Neural progenitor cell (in vitro differentiated cells): Measurements from ENCODE around the gene LRRC26.

ENCODE experiments used
- EZH2 ChIP-seq: fragments of 200-600 bp; sonication (generic); IDR thresholded peaks from 2 replicates; pipeline ENCODE4 v1.6.1; 2017; ENCODE audit warnings: antibody characterized with exemption, mild to moderate bottlenecking, moderate library complexity
- TF ChIP-seq, protein P1 (sequence below): fragments of 200-600 bp; sonication (generic); IDR thresholded peaks from 2 replicates; pipeline ENCODE4 v1.5.1; 2017; ENCODE audit warnings: antibody characterized with exemption, mild to moderate bottlenecking

DNA sequence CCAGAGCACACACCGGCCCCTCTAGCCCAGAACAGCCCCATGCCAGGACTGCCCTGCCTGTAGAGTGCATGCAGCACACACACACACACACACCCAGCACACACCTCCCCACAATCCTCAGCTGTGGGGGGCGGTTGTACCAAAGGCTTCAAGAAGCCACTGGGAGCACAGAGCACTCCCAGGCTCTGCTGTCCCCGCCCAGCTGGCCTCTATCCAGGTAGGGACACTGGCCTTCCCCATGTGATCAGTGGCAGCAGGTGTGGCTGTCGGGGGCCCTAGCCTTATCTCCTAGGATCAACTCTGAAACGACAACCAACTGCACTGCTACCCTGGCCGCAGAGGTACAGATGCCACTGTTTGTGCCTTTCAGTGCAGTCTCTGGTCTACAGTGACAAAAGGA is 16.5 kb upstream of the LRRC26 start:
- TF ChIP-seq, protein P1, sequence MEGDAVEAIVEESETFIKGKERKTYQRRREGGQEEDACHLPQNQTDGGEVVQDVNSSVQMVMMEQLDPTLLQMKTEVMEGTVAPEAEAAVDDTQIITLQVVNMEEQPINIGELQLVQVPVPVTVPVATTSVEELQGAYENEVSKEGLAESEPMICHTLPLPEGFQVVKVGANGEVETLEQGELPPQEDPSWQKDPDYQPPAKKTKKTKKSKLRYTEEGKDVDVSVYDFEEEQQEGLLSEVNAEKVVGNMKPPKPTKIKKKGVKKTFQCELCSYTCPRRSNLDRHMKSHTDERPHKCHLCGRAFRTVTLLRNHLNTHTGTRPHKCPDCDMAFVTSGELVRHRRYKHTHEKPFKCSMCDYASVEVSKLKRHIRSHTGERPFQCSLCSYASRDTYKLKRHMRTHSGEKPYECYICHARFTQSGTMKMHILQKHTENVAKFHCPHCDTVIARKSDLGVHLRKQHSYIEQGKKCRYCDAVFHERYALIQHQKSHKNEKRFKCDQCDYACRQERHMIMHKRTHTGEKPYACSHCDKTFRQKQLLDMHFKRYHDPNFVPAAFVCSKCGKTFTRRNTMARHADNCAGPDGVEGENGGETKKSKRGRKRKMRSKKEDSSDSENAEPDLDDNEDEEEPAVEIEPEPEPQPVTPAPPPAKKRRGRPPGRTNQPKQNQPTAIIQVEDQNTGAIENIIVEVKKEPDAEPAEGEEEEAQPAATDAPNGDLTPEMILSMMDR = no peak
- no peak for TF ChIP-seq EZH2
